ENCODE data around the gene BIRC3. TPM values are rescaled to one million over a fixed set of nuclear protein-coding genes. Genes with fewer than 3 reads are reported as not detected.
A peak's percentile ranks its signal among the peaks of the same experiment; 100 is the strongest.

Gene BIRC3
- total RNA-seq, 1 donor = 8.2 TPM

GRCh38 chr11:102347462-102348370 is 30.4 kb downstream of the BIRC3 start:
- peak overlapping the region; percentile 66 for H3K4me3 ChIP-seq (ENCODE audit: low read depth, low read length)
- DNase-seq (ENCODE audit: low read depth) = peak; percentile 70
- no peak for TF ChIP-seq CTCF (IDR thresholded peaks at IDR 0.05; ENCODE audit: insufficient read depth, low read depth, low read length)

GRCh38 chr11:102357116-102357515 is 39.8 kb downstream of the BIRC3 start:
- TF ChIP-seq CTCF (IDR thresholded peaks at IDR 0.05; ENCODE audit: insufficient read depth, low read depth, low read length) = no peak
- H3K4me3 ChIP-seq (ENCODE audit: low read depth, low read length) = no peak overlapping the region
- no peak for DNase-seq (ENCODE audit: low read depth)

- DNase-seq (ENCODE audit: low read depth) = no peak
- H3K4me3 ChIP-seq (ENCODE audit: low read depth, low read length) = no peak overlapping the region
- no peak for TF ChIP-seq CTCF (IDR thresholded peaks at IDR 0.05; ENCODE audit: insufficient read depth, low read depth, low read length)
Observed at GRCh38 chr11:102359372-102359771, 42.1 kb downstream of the BIRC3 start.

- no peak overlapping the region for H3K4me3 ChIP-seq (ENCODE audit: low read depth, low read length)
- no peak for TF ChIP-seq CTCF (IDR thresholded peaks at IDR 0.05; ENCODE audit: insufficient read depth, low read depth, low read length)
- DNase-seq (ENCODE audit: low read depth) = no peak
Observed at GRCh38 chr11:102360681-102361080, 43.4 kb downstream of the BIRC3 start.

- no peak overlapping the region for H3K4me3 ChIP-seq (ENCODE audit: low read depth, low read length)
- no peak for TF ChIP-seq CTCF (IDR thresholded peaks at IDR 0.05; ENCODE audit: insufficient read depth, low read depth, low read length)
- DNase-seq (ENCODE audit: low read depth) = no peak
Observed at GRCh38 chr11:102361086-102362031, 44.1 kb downstream of the BIRC3 start.

GRCh38 chr11:102364991-102365390 is 47.7 kb downstream of the BIRC3 start:
- H3K4me3 ChIP-seq (ENCODE audit: low read depth, low read length) = no peak overlapping the region
- TF ChIP-seq CTCF (IDR thresholded peaks at IDR 0.05; ENCODE audit: insufficient read depth, low read depth, low read length) = no peak
- no peak for DNase-seq (ENCODE audit: low read depth)
